ENCODE data around the gene LDLRAD2.
"Not testable (repeated sequence)": the region's sequence is repeated elsewhere in the genome, so short reads cannot be mapped to it uniquely, and the experiment has no call there.

Gene LDLRAD2, protein sequence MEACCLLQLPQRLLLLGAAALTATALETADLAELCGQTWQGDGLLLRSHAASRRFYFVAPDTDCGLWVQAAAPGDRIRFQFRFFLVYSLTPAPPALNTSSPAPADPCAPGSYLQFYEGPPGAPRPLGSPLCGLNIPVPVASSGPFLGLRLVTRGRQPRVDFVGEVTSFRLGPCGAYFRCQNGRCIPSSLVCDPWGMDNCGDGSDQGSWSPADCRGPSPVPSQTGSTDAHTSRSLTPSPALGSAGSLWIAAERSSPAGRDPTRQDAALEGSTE

GRCh38 chr1:21811875-21812305, at the start of gene LDLRAD2:
LDLRAD2 (plus strand) TSS chr1:21812265; CDS start chr1:21812452, 187 bp downstream.
- DNase-seq, result no peak

DNA sequence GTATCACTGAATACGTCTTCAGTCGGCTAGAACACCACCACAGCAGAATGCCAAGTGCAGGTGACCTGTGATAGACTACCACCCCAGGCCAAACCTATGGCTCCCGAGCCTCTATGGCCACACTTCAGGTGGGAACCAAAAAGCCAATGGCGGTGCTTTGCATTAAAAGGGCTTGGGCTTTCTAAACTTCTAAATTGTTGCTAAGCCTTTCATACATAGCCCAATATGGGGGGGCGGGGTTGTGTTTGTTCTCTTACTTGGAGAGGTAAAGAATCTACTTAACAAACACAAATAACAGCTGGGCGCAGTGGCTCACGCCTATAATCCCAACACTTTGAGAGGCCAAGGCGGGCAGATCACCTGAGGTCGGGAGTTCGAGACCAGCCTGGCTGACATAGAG, 48.8 kb upstream of the LDLRAD2 start:
- no peak for DNase-seq

- DNase-seq, result no peak
These were observed 48.2 kb upstream of the LDLRAD2 start for GRCh38 chr1:21763694-21764419.

DNA sequence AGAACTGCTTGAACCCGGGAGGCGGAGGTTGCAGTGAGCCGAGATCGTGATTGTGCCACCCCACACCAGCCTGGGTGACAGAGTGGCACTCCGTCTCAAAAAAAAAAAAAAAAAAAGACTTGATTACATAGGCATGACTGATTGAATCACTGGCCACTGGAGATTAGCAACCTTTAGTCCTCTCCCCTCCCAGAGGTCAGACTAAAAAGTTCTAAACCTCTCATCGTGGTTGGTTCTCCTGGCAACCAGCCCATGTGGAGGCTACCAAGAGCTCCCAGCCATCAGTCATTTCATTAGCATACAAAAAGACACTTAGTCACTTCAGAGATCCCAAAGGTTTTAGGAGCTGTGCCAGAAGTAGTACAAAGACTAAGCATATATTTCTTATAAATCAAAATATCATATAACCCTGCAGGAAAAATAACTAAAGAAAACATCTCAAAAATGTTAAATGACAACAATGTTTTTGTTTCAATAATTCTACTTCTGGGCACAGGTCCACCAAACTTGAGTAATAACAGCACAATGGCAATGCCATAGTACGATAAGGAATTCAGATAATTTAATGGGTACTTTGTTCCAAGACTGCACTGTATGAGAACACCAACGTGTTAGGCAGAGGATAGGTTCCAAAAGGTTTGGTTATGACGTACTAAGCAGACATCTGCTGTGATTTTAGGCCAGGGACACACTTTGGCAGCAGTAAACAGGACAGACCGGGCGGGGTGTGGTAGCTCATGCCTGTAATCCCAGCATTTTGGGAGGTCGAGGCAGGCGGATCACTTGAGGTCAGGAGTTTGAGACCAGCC, 47.2 kb upstream of the LDLRAD2 start:
- no peak for DNase-seq

DNA sequence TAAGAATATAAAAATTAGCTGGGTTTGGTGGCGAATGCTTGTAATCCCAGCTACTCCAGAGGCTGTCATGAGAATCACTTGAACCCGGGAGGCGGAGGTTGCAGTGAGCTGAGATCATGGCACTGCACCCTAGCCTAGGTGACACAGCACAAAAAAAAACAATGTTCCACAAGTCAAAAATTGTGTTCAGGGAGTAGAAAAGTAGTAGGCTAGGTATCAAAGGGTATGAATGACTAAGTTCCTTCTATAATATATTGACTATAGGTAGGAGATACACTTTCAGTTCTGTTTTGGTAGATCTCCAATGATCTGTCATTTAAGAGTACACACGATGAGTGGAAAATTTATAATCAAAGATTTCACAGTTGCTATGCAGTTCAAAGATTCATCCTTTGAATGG, 45.9 kb upstream of the LDLRAD2 start:
- DNase-seq, result no peak

DNA sequence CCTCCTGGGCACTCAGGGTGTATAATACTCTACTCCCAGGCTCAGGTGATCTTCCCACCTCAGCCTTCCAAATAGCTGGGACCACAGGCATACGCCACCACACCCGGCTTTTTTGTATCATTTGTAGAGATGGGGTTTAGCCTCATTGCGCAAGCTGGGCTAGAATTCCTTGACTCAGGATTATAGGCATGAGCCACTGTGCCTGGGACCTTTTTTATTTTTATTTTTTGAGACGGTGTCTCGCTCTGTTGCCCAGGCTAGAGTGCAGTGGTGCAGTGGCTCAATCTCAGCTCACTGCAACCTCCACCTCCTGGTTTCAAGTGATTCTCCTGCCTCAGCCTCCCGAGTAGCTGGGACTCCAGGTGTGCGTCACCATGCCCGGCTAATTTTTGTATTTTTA, 45.0 kb upstream of the LDLRAD2 start:
- not testable (repeated sequence) for DNase-seq

DNA sequence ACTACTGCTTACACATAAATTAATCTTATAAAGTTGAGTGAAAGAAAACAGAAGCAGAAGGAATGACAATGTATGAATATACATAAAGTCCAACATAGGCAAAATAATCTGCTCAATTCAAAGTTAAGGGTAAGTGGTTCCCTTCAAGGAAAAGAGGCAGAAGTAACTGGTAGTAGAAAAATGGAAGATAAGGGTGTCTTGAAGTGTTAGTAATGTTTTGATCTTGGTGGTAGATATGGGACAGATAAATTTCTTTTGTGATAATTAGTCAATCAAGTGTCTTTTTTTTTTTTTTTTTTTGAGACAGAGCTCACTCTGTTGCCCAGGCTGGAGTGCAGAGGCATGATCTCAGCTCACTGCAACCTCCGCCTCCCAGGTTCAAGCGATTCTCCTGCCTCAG, 41.9 kb upstream of the LDLRAD2 start:
- no peak for DNase-seq

DNA sequence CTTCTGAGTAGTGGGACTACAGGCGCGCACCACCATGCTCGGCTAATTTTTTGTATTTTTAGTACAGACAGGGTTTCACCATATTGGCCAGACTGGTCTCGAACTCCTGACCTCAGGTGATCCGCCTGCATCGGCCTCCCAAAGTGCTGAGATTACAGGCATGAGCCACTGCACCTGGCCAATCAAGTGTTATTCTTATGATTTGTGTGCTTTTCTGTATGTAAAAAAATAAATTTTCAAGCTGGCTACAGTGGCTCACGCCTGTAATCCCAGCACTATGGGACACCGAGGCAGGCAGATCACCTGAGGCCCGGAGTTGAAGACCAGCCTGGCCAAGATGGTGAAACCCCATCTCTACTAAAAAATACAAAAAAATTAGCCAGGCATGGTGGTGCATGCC, 41.5 kb upstream of the LDLRAD2 start:
- DNase-seq, result not testable (repeated sequence)

DNA sequence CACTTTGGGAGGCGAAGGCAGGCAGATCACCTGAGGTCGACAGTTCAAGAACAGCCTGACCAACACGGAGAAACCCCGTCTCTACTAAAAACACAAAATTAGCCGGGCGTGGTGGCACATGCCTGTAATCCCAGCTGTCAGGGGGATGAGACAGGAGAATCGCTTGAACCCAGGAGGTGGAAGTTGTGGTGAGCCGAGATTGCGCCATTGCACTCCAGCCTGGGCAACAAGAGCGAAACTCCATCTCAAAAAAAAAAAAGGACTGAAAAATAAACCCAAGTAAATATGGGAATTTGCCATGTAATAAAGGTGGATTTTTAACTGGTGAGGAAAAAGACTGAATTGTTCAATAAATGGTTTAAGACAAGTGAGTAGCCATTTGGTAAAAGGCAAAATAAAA, 40.4 kb upstream of the LDLRAD2 start:
- DNase-seq, result not testable (repeated sequence)

DNA sequence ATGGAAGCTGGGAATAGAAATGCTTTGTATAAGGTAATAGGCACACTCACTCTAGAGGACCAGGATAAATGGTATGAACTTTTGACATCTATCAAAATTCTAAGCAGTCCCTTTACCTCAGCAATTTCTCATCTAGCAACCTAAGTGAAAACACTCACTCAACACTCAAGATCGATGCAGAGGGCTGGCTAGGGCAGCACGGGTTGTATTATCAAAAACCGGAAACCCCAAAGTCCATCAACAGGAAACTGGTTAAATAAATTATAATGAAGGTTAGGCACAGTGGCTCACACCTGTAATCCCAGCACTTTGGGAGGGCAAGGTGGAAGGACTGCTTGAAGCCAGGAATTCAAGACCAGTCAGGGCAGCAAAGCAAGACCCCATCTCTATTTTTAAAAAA, 38.5 kb upstream of the LDLRAD2 start:
- no peak for DNase-seq

GRCh38 chr1:21774835-21775549, 37.1 kb upstream of the LDLRAD2 start:
- DNase-seq, result no peak

DNA sequence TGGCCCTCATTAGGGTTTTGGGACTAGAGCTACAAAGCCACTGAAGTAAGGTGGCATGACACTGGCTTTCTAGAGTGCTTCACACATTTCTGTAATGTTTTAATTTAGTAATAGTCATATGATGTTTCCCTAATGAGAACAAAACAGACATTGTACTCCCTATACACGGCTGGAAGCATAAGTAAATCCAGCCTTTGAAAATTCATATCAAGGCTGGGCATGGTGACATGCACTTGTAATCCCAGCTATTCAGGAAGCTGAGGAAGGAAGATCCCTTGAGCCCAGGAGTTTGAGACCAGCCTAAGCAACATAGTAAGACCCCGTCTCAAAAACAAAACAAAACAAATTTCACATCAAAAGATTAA, 36.5 kb upstream of the LDLRAD2 start:
- no peak for DNase-seq

DNA sequence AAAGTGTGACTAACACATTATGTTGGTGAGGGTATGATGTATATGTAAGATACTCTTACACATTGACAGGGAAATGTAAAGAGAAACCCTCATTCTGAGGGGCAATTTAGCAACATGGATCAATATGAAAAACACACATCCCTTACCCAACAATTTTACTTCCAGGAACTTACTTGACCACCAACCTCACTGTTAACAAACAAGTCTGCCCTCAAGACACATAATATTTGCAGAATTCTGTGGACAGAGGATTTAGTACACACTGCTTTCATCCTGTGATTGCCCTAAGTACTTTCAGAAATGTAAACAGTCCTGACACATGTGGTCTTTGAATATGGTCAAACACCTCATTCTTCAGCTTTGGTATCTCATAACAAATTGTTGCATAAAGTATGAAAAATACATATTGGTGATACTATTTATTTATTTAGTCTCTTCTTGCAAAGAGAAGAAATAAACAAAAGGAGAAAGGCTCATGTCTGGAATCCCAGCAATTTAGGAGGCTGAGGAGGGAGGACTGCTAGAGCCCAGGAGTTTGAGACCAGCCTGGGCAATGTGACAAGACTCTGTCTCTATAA, 36.0 kb upstream of the LDLRAD2 start:
- no peak for DNase-seq

DNA sequence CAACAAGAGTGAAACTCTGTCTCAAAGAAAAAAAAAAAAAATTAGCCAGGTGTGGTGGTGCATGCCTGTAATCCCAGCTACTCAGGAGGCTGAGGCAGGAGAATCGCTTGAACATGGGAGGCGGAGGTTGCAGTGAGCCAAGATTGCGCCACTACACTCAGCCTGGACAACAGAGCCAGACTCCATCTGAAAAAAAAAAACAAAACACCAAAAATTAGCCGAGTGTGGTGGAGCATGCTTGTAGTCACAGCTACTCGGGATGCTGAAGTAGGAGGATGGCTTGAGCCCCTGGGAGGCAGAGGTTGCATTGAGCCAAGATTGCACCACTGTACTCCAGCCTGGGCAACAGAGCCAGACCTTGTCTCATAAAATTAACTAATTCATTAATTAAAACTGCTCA, 35.1 kb upstream of the LDLRAD2 start:
- DNase-seq, result not testable (repeated sequence)

GRCh38 chr1:21778405-21778727, 33.7 kb upstream of the LDLRAD2 start:
- no peak for DNase-seq

- no peak for DNase-seq
These were observed 32.2 kb upstream of the LDLRAD2 start for GRCh38 chr1:21779613-21780521.

DNA sequence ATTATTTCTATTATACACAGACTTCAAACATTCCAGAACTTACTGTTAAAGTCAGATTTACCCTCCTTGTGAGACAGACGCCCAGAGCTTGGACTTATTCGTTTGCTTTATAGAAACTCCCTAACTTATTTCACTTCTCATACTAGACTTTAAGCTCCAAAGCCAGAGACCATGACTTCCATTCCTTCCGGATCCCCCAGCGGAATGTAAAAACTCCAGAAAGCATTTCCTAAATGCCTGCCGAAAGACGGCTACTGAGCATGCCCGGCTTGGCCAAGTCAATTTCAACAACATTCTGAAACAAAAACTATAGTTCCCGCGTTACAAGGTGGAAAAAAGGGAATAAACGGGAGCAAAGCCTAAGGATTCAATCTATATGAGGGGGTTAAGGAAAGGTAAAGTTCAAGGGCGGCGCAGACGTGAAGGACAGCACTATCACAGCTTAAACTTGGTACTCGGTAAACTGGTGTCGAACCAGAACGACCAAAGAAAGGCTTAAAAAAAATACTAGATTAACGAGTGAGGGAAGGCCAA, 30.2 kb upstream of the LDLRAD2 start:
- DNase-seq, result no peak

GRCh38 chr1:21782349-21782867, 29.7 kb upstream of the LDLRAD2 start:
- DNase-seq, result no peak

GRCh38 chr1:21782868-21783678, 29.0 kb upstream of the LDLRAD2 start, which contains the start of gene USP48:
USP48 (minus strand) TSS chr1:21783149; CDS start chr1:21782957, 192 bp downstream.
- peak; percentile 79 for DNase-seq
